Measurements from ENCODE around the gene RPS6KC1.

DNA sequence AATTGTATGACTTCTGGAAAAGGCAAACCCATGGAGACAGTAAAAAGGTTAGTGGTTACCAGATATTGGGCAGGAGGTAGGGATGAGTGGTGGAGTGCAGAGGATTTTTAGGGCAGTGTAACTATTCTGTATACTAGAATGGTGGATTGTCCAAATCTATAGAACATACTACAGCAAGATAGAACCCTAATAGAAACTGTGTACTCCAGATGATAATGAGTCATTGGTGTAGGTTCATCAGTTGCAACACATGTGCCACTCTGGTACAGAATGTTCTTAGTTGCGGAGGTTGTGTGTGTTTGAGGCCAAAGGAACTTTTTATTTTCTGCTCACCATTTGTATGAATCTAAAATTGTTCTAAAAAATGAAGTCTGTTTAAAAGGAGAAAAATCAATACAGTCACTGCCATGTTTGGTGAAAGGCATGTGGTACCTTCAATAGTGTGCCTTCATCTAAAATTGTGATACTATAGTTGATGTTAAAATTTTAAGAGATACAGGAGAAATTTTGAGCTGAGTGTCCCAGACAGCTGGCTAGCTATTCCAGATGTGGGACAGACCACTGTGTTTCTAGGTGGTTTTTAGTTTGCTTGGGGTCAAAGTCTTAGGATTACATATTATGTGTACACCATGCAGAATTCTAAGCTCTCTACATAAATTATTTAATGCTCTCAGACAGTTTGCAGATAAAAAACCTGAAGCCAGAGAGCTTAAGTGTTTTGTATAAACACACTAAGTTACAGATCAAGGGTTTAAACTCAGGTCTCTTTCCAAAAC, 150.5 kb downstream of the RPS6KC1 start:
- TF ChIP-seq, protein P1, sequence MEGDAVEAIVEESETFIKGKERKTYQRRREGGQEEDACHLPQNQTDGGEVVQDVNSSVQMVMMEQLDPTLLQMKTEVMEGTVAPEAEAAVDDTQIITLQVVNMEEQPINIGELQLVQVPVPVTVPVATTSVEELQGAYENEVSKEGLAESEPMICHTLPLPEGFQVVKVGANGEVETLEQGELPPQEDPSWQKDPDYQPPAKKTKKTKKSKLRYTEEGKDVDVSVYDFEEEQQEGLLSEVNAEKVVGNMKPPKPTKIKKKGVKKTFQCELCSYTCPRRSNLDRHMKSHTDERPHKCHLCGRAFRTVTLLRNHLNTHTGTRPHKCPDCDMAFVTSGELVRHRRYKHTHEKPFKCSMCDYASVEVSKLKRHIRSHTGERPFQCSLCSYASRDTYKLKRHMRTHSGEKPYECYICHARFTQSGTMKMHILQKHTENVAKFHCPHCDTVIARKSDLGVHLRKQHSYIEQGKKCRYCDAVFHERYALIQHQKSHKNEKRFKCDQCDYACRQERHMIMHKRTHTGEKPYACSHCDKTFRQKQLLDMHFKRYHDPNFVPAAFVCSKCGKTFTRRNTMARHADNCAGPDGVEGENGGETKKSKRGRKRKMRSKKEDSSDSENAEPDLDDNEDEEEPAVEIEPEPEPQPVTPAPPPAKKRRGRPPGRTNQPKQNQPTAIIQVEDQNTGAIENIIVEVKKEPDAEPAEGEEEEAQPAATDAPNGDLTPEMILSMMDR (conservative IDR thresholded peaks at IDR 0.05) = no peak
- no peak for TF ChIP-seq EZH2 (IDR thresholded peaks at IDR 0.05; ENCODE audit: low read depth)

All from PC-9 (cell line).